ENCODE measurements around the gene KRTAP2-1.
"Not testable (repeated sequence)": the region's sequence is repeated elsewhere in the genome, so short reads cannot be mapped to it uniquely, and the experiment has no call there.

The KRTAP2-1 gene

GRCh38 chr17:41037853-41038350, 9.2 kb downstream of the KRTAP2-1 start:
- no peaks in the 10 kb centered on the region for H3K36me3 ChIP-seq
- no peak overlapping the region for H3K9ac ChIP-seq
- peaks cover 2% of the 10 kb centered on the region; the same call in 1 of the 2 replicates for H3K9me3 ChIP-seq
- no peak for TF ChIP-seq Cebpa-rat (IDR thresholded peaks at IDR 0.05)
- no peak overlapping the region for H3K4me2 ChIP-seq
- no peaks in the 10 kb centered on the region for H4K20me1 ChIP-seq
- H3K4me3 ChIP-seq: no peak overlapping the region
- H3K27ac ChIP-seq: no peak overlapping the region
- H3K27me3 ChIP-seq: no peaks in the 10 kb centered on the region
- H3K4me1 ChIP-seq: no peaks in the 10 kb centered on the region

- not testable (repeated sequence) for H3K36me3 ChIP-seq, H3K4me3 ChIP-seq, H3K27ac ChIP-seq, H3K4me1 ChIP-seq, H3K9ac ChIP-seq, H3K27me3 ChIP-seq, H3K4me2 ChIP-seq, H4K20me1 ChIP-seq, H3K9me3 ChIP-seq
Observed at GRCh38 chr17:41034346-41034935, 12.7 kb downstream of the KRTAP2-1 start, which contains the start of gene KRTAP1-3. TSS of gene KRTAP1-3 (minus strand) at chr17:41034874. CDS start at chr17:41034821, 53 bp downstream.

- Histone ChIP-seq H4K20me1 (no peaks in the 10 kb centered on the region), H3K27ac (no peak within 1 kb of the TSS), H3K9ac (no peak within 1 kb of the TSS), H3K4me1 (no peaks in the 10 kb centered on the region), H3K4me3 (no peak within 1 kb of the TSS), H3K9me3 (no peaks in the 10 kb centered on the region), H3K27me3 (no peaks in the 10 kb centered on the region), H3K36me3 (no peaks in the 10 kb centered on the region), H3K4me2 (no peak within 1 kb of the TSS)
- TF ChIP-seq Cebpa-rat (IDR thresholded peaks at IDR 0.05): no peak
Observed at GRCh38 chr17:41029633-41030245, 17.4 kb downstream of the KRTAP2-1 start, which contains the start of gene KRTAP1-4. TSS of gene KRTAP1-4 (minus strand) at chr17:41030195. CDS start at chr17:41030078, 117 bp downstream.

GRCh38 chr17:41026715-41027471, 20.2 kb downstream of the KRTAP2-1 start, which contains the start of gene KRTAP1-5:
TSS of gene KRTAP1-5 (minus strand) at chr17:41027208. CDS start at chr17:41027155, 53 bp downstream.
- no peak within 1 kb of the TSS for H3K4me3 ChIP-seq
- no peaks in the 10 kb centered on the region for H3K4me1 ChIP-seq
- H3K9me3 ChIP-seq: no peaks in the 10 kb centered on the region
- no peaks in the 10 kb centered on the region for H3K27me3 ChIP-seq
- no peak within 1 kb of the TSS for H3K9ac ChIP-seq
- no peak within 1 kb of the TSS for H3K27ac ChIP-seq
- H4K20me1 ChIP-seq: no peaks in the 10 kb centered on the region
- no peak within 1 kb of the TSS for H3K4me2 ChIP-seq
- no peaks in the 10 kb centered on the region for H3K36me3 ChIP-seq
- TF ChIP-seq Cebpa-rat (IDR thresholded peaks at IDR 0.05): no peak

GRCh38 chr17:41024697-41025096, 22.4 kb downstream of the KRTAP2-1 start:
- Histone ChIP-seq H3K9me3 (0 out of 2 replicates have a peak, but pooled peaks cover 6% of the 10 kb centered on the region), H3K4me1 (no peaks in the 10 kb centered on the region), H3K36me3 (no peaks in the 10 kb centered on the region), H3K9ac (no peak overlapping the region), H3K27me3 (no peaks in the 10 kb centered on the region), H4K20me1 (no peaks in the 10 kb centered on the region), H3K4me3 (no peak overlapping the region), H3K27ac (no peak overlapping the region), H3K4me2 (no peak overlapping the region)
- no peak for TF ChIP-seq Cebpa-rat (IDR thresholded peaks at IDR 0.05)

- no peak for TF ChIP-seq Cebpa-rat (IDR thresholded peaks at IDR 0.05)
- no peaks in the 10 kb centered on the region for H3K4me1 ChIP-seq
Observed at GRCh38 chr17:41020336-41020735, 26.8 kb downstream of the KRTAP2-1 start.

GRCh38 chr17:41019415-41019814, 27.7 kb downstream of the KRTAP2-1 start:
- Histone ChIP-seq H3K9ac (no peak overlapping the region), H3K36me3 (no peaks in the 10 kb centered on the region), H3K4me3 (no peak overlapping the region), H3K4me2 (no peak overlapping the region), H3K9me3 (0 out of 2 replicates have a peak, but pooled peaks cover 6% of the 10 kb centered on the region), H3K27me3 (no peaks in the 10 kb centered on the region), H4K20me1 (no peaks in the 10 kb centered on the region), H3K27ac (no peak overlapping the region), H3K4me1 (no peaks in the 10 kb centered on the region)
- TF ChIP-seq Cebpa-rat (IDR thresholded peaks at IDR 0.05): no peak

More at GRCh38 chr17:41020336-41020735, 26.8 kb downstream of the KRTAP2-1 start:
- Histone ChIP-seq H3K4me2 (no peak overlapping the region), H3K36me3 (no peaks in the 10 kb centered on the region), H3K27ac (no peak overlapping the region), H3K4me3 (no peak overlapping the region), H3K9me3 (0 out of 2 replicates have a peak, but pooled peaks cover 6% of the 10 kb centered on the region), H4K20me1 (no peaks in the 10 kb centered on the region), H3K9ac (no peak overlapping the region), H3K27me3 (no peaks in the 10 kb centered on the region)

- H3K27me3 ChIP-seq: no peaks in the 10 kb centered on the region
- no peak for TF ChIP-seq Cebpa-rat (IDR thresholded peaks at IDR 0.05)
- H3K36me3 ChIP-seq: no peaks in the 10 kb centered on the region
- H3K9me3 ChIP-seq: 0 out of 2 replicates have a peak, but pooled peaks cover 6% of the 10 kb centered on the region
- no peak overlapping the region for H3K27ac ChIP-seq
- H3K4me2 ChIP-seq: no peak overlapping the region
- H3K4me3 ChIP-seq: no peak overlapping the region
- no peaks in the 10 kb centered on the region for H3K4me1 ChIP-seq
- no peaks in the 10 kb centered on the region for H4K20me1 ChIP-seq
- no peak overlapping the region for H3K9ac ChIP-seq
Observed at GRCh38 chr17:41018541-41018940, 28.6 kb downstream of the KRTAP2-1 start.

- TF ChIP-seq Cebpa-rat (IDR thresholded peaks at IDR 0.05): no peak
- H3K9ac ChIP-seq: no peak overlapping the region
- no peak overlapping the region for H3K27ac ChIP-seq
- H3K9me3 ChIP-seq: 0 out of 2 replicates have a peak, but pooled peaks cover 6% of the 10 kb centered on the region
- no peaks in the 10 kb centered on the region for H4K20me1 ChIP-seq
- H3K4me1 ChIP-seq: no peaks in the 10 kb centered on the region
- no peak overlapping the region for H3K4me2 ChIP-seq
- H3K36me3 ChIP-seq: no peaks in the 10 kb centered on the region
- no peak overlapping the region for H3K4me3 ChIP-seq
- no peaks in the 10 kb centered on the region for H3K27me3 ChIP-seq
Observed at GRCh38 chr17:41016578-41017215, 30.4 kb downstream of the KRTAP2-1 start.

All from BLaER1 (cell line).